GM10248 (cell line): ENCODE results near the gene DNAJC5.
"Not testable (repeated sequence)": the region's sequence is repeated elsewhere in the genome, so short reads cannot be mapped to it uniquely, and the experiment has no call there.

ENCODE experiments used
- CTCF ChIA-PET: fragments of 300-600 bp; sonication (Branson Sonifier 250); formaldehyde crosslinking; extraction: SDS; loops from one replicate; lab custom pipeline; 2021; ENCODE audit warnings: antibody characterized with exemption; lab: Yijun Ruan, JAX
- POLR2A ChIA-PET: fragments of 350-650 bp; sonication (Branson Sonifier 250); formaldehyde crosslinking; extraction: SDS; loops from one replicate; lab custom pipeline; 2020; ENCODE audit warnings: antibody characterized with exemption; lab: Yijun Ruan, JAX
- DNase-seq: peaks from one replicate; pipeline ENCODE4 v3.0.0; 2012; ENCODE audit errors: extremely low spot score
- TF ChIP-seq, protein P1 (sequence below): IDR thresholded peaks from 2 replicates; pipeline ENCODE4 v1.5.1; 2012; ENCODE audit warnings: mild to moderate bottlenecking, low read depth; ENCODE audit errors: extremely low read depth, missing control alignments, control extremely low read depth

Gene DNAJC5

GRCh38 chr20:63868264-63868663, 26.7 kb upstream of the DNAJC5 start:
- ChIA-PET CTCF (interaction anchor here (0.7 to 1.0 kb wide), 2 partner anchors 253 to 378 kb away, joined by 3 to 4 read pairs; no protein-coding TSS in a partner anchor), POLR2A (no interaction called here)
- TF ChIP-seq, protein P1, sequence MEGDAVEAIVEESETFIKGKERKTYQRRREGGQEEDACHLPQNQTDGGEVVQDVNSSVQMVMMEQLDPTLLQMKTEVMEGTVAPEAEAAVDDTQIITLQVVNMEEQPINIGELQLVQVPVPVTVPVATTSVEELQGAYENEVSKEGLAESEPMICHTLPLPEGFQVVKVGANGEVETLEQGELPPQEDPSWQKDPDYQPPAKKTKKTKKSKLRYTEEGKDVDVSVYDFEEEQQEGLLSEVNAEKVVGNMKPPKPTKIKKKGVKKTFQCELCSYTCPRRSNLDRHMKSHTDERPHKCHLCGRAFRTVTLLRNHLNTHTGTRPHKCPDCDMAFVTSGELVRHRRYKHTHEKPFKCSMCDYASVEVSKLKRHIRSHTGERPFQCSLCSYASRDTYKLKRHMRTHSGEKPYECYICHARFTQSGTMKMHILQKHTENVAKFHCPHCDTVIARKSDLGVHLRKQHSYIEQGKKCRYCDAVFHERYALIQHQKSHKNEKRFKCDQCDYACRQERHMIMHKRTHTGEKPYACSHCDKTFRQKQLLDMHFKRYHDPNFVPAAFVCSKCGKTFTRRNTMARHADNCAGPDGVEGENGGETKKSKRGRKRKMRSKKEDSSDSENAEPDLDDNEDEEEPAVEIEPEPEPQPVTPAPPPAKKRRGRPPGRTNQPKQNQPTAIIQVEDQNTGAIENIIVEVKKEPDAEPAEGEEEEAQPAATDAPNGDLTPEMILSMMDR, result no peak
- DNase-seq, result no peak

DNA sequence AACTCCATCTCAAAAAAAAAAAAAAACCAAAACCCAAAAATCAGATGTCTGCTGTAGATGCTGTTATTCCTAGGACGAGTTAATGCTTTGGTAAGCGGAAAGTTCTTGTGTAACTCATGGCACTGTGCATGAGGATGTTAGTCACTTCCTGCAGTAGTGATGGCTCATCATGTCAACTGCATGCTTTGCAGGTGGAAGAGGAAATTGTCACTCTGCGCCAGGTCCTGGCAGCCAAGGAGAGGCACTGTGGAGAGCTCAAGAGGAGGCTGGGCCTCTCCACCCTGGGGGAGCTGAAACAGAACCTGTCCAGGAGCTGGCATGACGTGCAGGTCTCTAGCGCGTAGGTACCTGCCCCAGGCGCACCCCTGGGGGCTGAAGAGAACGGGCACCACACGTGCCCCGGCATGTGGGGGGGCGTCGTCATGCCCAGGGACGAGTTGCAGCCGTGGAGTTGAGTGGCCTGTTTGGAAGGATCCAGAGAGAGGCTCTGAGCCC, 21.4 kb upstream of the DNAJC5 start:
- ChIA-PET POLR2A (interaction anchor here (0.7 to 0.8 kb wide), 2 partner anchors 9 to 246 kb away, joined by 3 read pairs; partner anchors contain the start of gene TPD52L2), CTCF (interaction anchor here (2.0 to 2.1 kb wide), 2 partner anchors 10 to 167 kb away, joined by 4 to 5 read pairs; no protein-coding TSS in a partner anchor)
- no peak for DNase-seq
- TF ChIP-seq, protein P1, result no peak

DNA sequence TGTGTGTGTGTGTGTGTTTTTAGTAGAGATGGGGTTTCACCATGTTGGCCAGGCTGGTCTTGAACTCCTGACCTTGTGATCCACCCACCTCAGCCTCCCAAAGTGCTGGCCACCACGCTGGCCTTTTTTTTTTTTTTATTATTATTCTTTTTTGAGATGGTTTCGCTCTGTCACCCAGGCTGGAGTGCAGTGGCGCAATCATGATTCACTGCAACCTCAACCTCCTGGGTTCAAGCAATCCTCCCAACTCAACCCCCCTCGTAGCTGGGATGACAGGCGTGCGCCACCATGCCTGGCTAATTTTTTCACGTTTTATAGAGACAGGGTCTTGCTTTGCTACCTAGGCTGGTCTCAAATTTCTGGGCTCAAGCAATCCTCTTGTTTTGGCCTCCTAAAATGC, 20.7 kb upstream of the DNAJC5 start:
- CTCF ChIA-PET, result interaction anchor here (2.0 kb wide), 1 partner anchor 167 kb away, joined by 4 read pairs; no protein-coding TSS in a partner anchor
- POLR2A ChIA-PET, result interaction anchor here (0.8 kb wide), 1 partner anchor 10 kb away, joined by 3 read pairs; the partner anchor contains the start of gene TPD52L2
- DNase-seq, result not testable (repeated sequence)

GRCh38 chr20:63876489-63877036, 18.4 kb upstream of the DNAJC5 start:
- no peak for DNase-seq
- TF ChIP-seq, protein P1, result no peak
- ChIA-PET POLR2A (no interaction called here), CTCF (interaction anchor here (1.1 to 1.8 kb wide), 6 partner anchors 12 to 295 kb away, joined by 3 to 10 read pairs (median 4); partner anchors contain the start of gene TPD52L2)

DNA sequence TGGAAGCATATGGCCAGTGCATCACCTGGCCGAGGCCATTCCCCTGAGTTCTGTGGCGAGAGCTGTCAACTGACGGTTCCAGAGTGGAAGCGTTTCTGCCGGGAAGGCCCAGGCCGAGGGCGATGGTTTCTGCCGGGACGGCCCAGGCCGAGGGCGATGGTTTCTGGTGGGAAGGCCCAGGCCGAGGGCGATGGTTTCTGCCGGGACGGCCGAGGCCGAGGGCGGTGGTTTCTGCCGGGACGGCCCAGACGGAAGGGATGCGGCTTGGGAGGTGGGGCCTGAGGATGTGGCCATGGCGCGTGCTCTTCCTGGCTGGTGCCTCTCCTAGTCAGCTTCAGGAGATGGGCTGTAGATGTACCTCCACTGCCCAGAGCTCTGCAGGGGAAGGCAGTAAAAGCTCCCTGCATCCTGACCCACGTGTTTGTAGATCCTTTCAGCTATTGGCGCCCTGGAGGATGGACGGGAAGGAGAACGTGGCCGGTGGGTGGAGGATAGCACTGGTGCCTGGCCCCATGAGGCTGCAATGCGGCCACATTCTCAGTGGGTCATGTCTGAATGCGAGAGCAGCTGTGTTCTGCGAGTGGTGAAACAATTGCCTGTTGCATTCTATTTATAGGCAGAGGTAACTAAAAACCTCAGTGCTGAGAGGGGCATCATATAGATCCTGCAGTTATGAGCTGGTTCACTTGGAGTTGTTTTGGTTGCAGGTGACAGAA, 17.0 kb upstream of the DNAJC5 start:
- POLR2A ChIA-PET, result interaction anchor here (0.5 to 1.4 kb wide), 2 partner anchors 11 to 13 kb away, joined by 4 read pairs; partner anchors contain the start of gene TPD52L2
- TF ChIP-seq, protein P1, result no peak
- CTCF ChIA-PET, result interaction anchor here (1.7 kb wide), 1 partner anchor 14 kb away, joined by 5 read pairs; no protein-coding TSS in a partner anchor
- no peak for DNase-seq

- ChIA-PET CTCF (interaction anchor here (0.6 kb wide), 1 partner anchor 13 kb away, joined by 3 read pairs; no protein-coding TSS in a partner anchor), POLR2A (interaction anchor here (1.4 kb wide), 1 partner anchor 14 kb away, joined by 4 read pairs; the partner anchor contains the start of gene TPD52L2)
- no peak for DNase-seq
These were observed 15.8 kb upstream of the DNAJC5 start for GRCh38 chr20:63878899-63879663.

GRCh38 chr20:63880901-63881300, 14.0 kb upstream of the DNAJC5 start:
- POLR2A ChIA-PET, result interaction anchor here (0.7 kb wide), 1 partner anchor 525 kb away, joined by 4 read pairs; no protein-coding TSS in a partner anchor
- CTCF ChIA-PET, result interaction anchor here (1.4 to 1.6 kb wide), 2 partner anchors 16 to 92 kb away, joined by 3 to 5 read pairs; partner anchors contain the start of gene TPD52L2
- not testable (repeated sequence) for DNase-seq

More at GRCh38 chr20:63878899-63879663, 15.8 kb upstream of the DNAJC5 start:
- TF ChIP-seq, protein P1, result no peak
